SU-DHL-6 (cell line): Measurements from ENCODE around the gene FAM229B.

Experiments
- H2AFZ ChIP-seq: fragments of 200-600 bp; sonication (generic); 2 replicates; pipeline ENCODE4 v1.6.1; 2014; ENCODE audit warnings: low read depth, mild to moderate bottlenecking, moderate library complexity, mixed read lengths, antibody characterized with exemption, low read length; ENCODE audit not compliant: severe bottlenecking
- H3F3A ChIP-seq: fragments of 200-600 bp; shearing (Covaris generic); 2 replicates; pipeline ENCODE4 v1.6.0; 2016; ENCODE audit warnings: antibody characterized with exemption, mild to moderate bottlenecking; ENCODE audit not compliant: insufficient read depth
- H3K27ac ChIP-seq: fragments of 200-600 bp; sonication (generic); 2 replicates; pipeline ENCODE4 v1.5.1; 2016; ENCODE audit warnings: low read depth, mild to moderate bottlenecking, low read length, moderate library complexity, mixed read lengths
- H3K27me3 ChIP-seq: fragments of 200-600 bp; sonication (generic), shearing (Covaris generic); 2 replicates; pipeline ENCODE4 v1.6.0; 2014; ENCODE audit warnings: mild to moderate bottlenecking, low read length
- H3K36me3 ChIP-seq: fragments of 200-600 bp; sonication (generic); 2 replicates; pipeline ENCODE4 v1.6.1; 2014; ENCODE audit warnings: mild to moderate bottlenecking, low read length, mixed read lengths
- H3K4me2 ChIP-seq: fragments of 300-600, 200-600 bp; shearing (Covaris generic), sonication (generic); 2 replicates; pipeline ENCODE4 v1.6.0; 2014; ENCODE audit warnings: low read length, low read depth, mild to moderate bottlenecking; ENCODE audit not compliant: poor library complexity, severe bottlenecking
- H3K4me3 ChIP-seq: fragments of 200-600 bp; sonication (generic); 2 replicates; pipeline ENCODE4 v1.5.1; 2014; ENCODE audit warnings: antibody characterized with exemption, low read length, mild to moderate bottlenecking, mixed read lengths; ENCODE audit not compliant: insufficient read depth, poor library complexity, severe bottlenecking
- H3K79me2 ChIP-seq: fragments of 200-600 bp; sonication (generic); 2 replicates; pipeline ENCODE4 v1.6.1; 2014; ENCODE audit warnings: mild to moderate bottlenecking, low read length, moderate library complexity; ENCODE audit not compliant: insufficient read depth
- H3K9ac ChIP-seq: fragments of 200-600 bp; sonication (generic); 2 replicates; pipeline ENCODE4 v1.7.0; 2014; ENCODE audit warnings: mild to moderate bottlenecking, low read length
- H3K9me2 ChIP-seq: fragments of 200-600 bp; sonication (generic); replicated peaks from 2 replicates; pipeline ENCODE4 v1.6.1; 2014; ENCODE audit warnings: low read length; ENCODE audit not compliant: insufficient read depth
- H3K9me3 ChIP-seq: fragments of 200-600 bp; sonication (generic); 2 replicates; pipeline ENCODE4 v1.6.1; 2014; ENCODE audit warnings: low read length, mixed read lengths; ENCODE audit not compliant: insufficient read depth
- H4K20me1 ChIP-seq: fragments of 200-600 bp; sonication (generic); 2 replicates; pipeline ENCODE4 v1.6.1; 2014; ENCODE audit warnings: low read depth, mild to moderate bottlenecking, antibody characterized with exemption, low read length, moderate library complexity, mixed read lengths
- CTCF ChIP-seq: fragments of 200-600 bp; sonication (generic); IDR thresholded peaks from one replicate; pipeline ENCODE4 v1.5.1; 2017; ENCODE audit warnings: antibody characterized with exemption, mild to moderate bottlenecking, low read length, moderate library complexity; ENCODE audit not compliant: insufficient read depth, poor library complexity, severe bottlenecking
- EZH2phosphoT487 ChIP-seq: fragments of 200-600 bp; sonication (generic), shearing (Covaris generic); conservative IDR thresholded peaks from 2 replicates; pipeline ENCODE4 v1.6.1; 2018; ENCODE audit warnings: mild to moderate bottlenecking, antibody characterized with exemption, low read length, moderate library complexity, mixed read lengths

FAM229B gene

GRCh38 chr6:112038756-112039430 lies 48.5 kb upstream of the FAM229B start:
- H3K79me2 ChIP-seq, result no peaks in the 10 kb centered on the region
- no peak overlapping the region for H3K4me2 ChIP-seq
- H3F3A ChIP-seq, result no peaks in the 10 kb centered on the region
- TF ChIP-seq CTCF (no peak), EZH2phosphoT487 (no peak)
- H3K36me3 ChIP-seq, result no peaks in the 10 kb centered on the region
- no peak overlapping the region for H3K27ac ChIP-seq
- H3K27me3 ChIP-seq, result no peaks in the 10 kb centered on the region
- H2AFZ ChIP-seq, result no peak overlapping the region
- H4K20me1 ChIP-seq, result no peaks in the 10 kb centered on the region
- no peak overlapping the region for H3K4me3 ChIP-seq
- H3K9ac ChIP-seq, result no peak overlapping the region
- H3K9me2 ChIP-seq, result no peaks in the 10 kb centered on the region
- no peaks in the 10 kb centered on the region for H3K9me3 ChIP-seq

- Histone ChIP-seq H3K36me3 (no peaks in the 10 kb centered on the region), H2AFZ (no peak overlapping the region), H3K9me3 (no peaks in the 10 kb centered on the region), H3K27ac (no peak overlapping the region), H3K4me2 (no peak overlapping the region), H3K9ac (no peak overlapping the region), H3K4me3 (no peak overlapping the region), H3K79me2 (no peaks in the 10 kb centered on the region), H3K27me3 (no peaks in the 10 kb centered on the region), H4K20me1 (no peaks in the 10 kb centered on the region), H3F3A (no peaks in the 10 kb centered on the region), H3K9me2 (no peaks in the 10 kb centered on the region)
- no peak for TF ChIP-seq CTCF
- no peak for TF ChIP-seq EZH2phosphoT487
Observed at GRCh38 chr6:112039431-112039770, 48.0 kb upstream of the FAM229B start.

- no peak overlapping the region for H3K27ac ChIP-seq
- H3K36me3 ChIP-seq, result no peaks in the 10 kb centered on the region
- no peaks in the 10 kb centered on the region for H3K9me2 ChIP-seq
- no peaks in the 10 kb centered on the region for H3K79me2 ChIP-seq
- TF ChIP-seq CTCF (no peak), EZH2phosphoT487 (no peak)
- H3K4me2 ChIP-seq, result no peak overlapping the region
- H3K9ac ChIP-seq, result no peak overlapping the region
- H4K20me1 ChIP-seq, result no peaks in the 10 kb centered on the region
- H3K27me3 ChIP-seq, result no peaks in the 10 kb centered on the region
- no peak overlapping the region for H2AFZ ChIP-seq
- H3F3A ChIP-seq, result no peaks in the 10 kb centered on the region
- no peaks in the 10 kb centered on the region for H3K9me3 ChIP-seq
- H3K4me3 ChIP-seq, result no peak overlapping the region
Observed at GRCh38 chr6:112040956-112041355, 46.4 kb upstream of the FAM229B start.
